ENCODE results near the gene PLAAT3.
A peak's percentile ranks its signal among the peaks of the same experiment; 100 is the strongest.
"Not testable (repeated sequence)": the region's sequence is repeated elsewhere in the genome, so short reads cannot be mapped to it uniquely, and the experiment has no call there.

The PLAAT3 gene

DNA sequence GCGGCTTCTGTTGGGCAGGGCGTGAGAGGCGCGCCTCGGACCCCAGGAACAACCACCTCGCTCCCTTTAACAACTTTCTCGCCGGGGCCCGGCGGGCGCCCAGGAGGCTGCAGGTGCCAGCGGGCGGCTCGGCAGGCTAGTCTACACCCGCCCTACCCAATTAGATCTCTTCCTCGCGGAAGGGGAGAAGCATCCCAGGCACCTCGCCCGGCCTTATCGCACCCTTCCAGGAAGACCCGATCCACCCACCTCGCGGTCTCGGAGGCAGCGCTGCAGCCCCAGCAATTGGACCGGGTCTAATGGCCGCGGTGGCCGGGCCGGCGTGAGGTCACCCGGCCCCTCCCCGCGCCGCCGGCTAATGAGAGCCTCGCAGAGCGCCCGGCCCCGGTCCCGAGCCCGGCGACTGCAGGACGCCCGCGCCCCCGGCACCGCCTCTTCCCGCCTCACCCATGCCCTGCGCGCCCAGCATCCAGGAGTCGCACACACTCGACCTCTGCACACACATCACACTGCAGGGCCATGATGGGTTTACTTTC is at the start of gene PLAAT3:
PLAAT3 (minus strand) TSS at position 298 of the 536 bp plus-strand sequence. CDS start 419 bp downstream, outside the sequence.
- DNase-seq (ENCODE audit: low spot score) = peak; percentile 80

DNA sequence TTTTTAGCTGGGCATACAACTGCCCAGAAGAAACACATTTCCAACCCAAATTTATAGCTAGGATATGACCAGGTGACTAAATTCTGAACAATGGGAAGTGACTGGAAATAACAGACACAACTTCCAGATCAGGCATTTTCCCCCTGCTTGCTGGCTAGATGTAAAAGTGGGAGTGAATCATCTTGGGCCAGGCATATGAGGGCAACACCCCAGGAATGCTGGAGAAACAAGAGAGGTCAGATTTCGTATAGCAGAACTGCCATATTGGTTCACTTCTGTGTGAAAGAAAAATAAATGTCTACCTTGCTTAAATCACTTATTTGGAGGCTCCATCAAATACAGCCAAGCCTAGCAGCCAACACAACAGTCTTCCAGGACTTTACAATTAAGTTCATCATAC is 49.6 kb upstream of the PLAAT3 start:
- DNase-seq (ENCODE audit: low spot score) = no peak

DNA sequence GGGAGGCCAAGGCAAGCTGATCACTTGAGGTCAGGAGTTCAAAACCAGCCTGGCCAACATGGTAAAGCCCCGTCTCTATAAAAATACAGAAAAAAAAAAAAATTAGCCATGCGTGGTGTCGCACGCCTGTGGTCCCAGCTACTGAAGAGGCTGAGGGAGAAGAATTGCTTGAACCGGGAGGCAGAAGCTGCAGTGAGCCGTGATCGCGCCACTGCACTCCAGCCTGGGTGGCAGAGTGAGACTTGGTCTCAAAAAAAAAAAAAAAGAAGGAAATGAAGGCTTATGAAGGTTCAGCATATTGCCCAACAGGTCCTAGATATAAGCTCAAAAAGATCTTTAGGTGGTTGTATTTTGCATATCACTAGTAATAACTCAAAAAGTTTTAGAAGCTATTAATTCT is 46.7 kb upstream of the PLAAT3 start:
- DNase-seq (ENCODE audit: low spot score) = no peak

DNA sequence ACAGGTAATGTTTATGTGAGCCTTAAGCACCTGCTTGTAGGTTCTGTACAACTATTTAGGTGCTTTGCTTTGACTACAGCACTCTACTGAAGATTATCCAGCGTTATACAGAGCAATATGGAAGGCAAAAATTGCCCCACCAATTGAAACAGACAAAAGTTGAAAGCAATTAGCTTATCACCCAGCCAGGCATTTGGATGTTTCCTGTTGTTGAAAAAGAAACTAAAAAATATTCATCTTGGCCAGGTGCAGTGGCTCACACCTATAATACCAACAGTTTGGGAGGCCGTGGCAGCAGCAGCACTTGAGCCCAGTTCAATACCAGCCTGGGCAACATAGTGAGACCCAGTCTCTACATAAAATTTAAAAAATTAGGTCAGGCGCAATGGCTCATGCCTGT is 38.4 kb upstream of the PLAAT3 start:
- DNase-seq (ENCODE audit: low spot score) = no peak

DNA sequence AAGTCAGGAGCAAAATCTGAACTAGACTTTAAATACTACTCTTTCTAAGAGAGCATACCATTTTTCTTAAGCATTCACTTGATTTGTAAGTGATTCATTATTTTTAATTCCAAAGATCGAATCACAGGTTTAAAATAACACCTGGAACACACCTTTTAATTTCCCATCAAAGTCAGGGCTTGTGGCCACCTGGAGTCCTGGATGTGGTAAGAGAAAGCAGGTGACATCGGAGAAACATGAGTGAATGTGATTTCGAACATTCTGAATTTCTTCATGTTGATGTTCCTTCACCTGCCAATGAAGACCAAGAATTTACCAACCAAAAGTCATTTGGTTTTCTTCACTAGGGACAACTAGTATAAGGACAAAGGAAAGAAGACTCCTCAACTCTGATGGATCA is 29.0 kb upstream of the PLAAT3 start:
- no peak for DNase-seq (ENCODE audit: low spot score)

DNA sequence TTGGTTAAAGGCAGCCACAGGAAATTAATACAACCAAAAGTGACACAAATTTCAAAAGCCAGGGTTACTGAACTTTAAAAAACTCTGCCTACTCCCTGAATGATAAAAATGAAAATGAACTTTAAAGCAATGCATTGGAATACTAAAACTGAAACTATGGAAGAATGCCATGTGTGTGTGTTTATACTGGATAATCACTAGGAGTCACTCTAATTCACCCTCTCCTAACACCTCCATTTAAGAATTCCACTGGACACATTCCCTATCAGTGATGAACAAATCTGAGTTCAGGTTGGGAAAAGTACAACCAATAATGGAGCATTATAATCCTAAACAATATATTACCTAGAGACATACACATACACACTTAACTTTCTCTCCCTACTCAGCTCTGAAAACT is 27.5 kb upstream of the PLAAT3 start:
- DNase-seq (ENCODE audit: low spot score) = no peak

DNA sequence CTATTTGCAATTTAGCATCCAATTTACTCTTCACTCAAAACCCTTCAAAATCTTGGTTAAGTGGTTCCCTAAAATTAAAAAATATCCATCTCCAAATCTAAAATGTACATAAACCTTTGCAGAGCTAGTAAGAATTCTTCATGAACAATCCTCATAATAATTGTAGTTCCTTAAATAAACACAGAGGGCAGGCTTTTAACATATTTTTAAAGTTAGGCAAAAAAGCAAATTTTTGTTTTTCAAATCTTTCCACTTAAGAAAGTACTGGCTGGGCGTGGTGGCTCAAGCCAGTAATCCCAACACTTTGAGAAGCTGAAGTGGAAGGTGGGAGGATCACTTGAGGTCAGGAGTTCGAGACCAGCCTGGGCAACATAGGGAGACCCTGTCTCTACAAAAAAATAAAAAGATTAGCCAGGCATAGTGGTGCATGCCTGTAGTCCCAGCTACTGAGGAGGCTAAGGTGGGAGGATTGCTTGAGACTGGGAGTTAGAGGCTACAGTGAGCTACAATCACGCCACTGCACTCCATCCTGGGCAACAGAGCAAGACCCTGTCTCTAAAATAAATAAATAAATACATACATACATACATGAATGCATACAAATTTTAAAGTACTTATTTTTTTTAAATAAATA is 25.1 kb upstream of the PLAAT3 start:
- no peak for DNase-seq (ENCODE audit: low spot score)

DNA sequence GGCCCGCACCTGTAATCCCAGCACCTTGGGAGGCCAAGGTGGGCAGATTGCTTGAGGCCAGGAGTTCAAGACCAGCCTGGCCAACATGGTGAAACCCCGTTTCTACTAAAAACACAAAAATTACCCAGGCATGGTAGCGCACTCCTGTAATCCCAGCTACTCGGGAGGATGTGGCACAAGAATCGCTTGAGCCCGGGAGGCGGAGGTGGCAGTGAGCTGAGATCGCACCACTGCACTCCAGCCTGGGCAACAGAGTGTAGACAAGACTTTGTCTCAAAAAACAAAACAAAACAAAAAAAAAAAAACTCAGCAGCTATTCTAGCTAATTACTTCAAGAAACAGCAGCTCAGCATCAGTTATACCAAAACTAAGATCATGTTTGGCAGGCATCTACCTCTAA is 24.2 kb upstream of the PLAAT3 start:
- DNase-seq (ENCODE audit: low spot score) = not testable (repeated sequence)

DNA sequence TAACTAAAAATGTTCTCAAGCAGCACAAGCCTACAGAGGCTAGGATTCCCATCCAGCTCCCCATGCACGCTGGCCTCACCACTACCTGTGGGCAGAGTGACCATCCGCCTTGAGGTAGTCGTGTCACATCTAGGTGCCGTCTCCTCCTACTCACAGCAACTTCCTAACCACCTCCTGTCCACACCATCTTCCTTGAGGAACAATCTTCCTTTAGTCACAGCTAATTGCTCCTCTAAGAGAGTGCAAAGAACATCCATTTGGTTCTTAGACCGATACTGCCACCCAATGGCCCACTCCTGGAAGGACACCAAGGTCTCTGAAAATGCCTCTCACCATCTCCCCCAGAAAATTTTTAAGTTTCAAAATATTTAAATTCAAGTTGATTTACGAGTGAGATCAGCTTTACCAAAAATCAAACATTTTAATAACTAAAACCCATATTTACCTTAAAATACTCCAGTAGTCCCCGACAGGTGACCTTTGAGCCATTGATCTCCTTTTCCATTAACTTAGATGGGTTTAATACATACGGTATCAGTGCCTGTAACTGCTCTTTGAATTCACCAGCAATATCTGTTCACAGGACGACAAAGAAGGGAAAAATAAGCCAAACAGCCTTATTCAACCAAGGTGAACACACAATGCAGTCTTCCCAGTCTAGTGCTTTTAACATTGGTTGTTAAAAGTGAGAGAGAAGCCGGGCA is 21.7 kb upstream of the PLAAT3 start:
- peak; percentile 36 for DNase-seq (ENCODE audit: low spot score)

DNA sequence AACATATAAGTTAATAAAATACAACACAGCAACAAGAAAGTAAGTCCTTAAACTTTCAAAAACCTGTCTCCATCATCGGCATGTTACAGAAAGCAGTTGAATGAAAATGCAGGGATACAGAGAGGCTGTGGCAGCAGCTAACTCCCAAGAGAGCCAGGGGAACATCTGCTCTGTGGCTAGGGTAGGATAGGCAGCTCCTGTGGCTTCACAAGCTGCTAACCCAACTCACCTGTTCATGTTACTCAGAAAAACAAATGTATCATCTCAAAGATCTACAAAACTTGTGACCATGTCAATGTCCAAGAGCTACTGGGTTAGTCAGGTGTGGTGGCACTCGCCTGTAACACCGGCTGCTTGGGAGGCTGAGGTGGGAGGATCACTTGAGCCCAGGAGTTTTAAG is 15.2 kb upstream of the PLAAT3 start:
- no peak for DNase-seq (ENCODE audit: low spot score)

DNA sequence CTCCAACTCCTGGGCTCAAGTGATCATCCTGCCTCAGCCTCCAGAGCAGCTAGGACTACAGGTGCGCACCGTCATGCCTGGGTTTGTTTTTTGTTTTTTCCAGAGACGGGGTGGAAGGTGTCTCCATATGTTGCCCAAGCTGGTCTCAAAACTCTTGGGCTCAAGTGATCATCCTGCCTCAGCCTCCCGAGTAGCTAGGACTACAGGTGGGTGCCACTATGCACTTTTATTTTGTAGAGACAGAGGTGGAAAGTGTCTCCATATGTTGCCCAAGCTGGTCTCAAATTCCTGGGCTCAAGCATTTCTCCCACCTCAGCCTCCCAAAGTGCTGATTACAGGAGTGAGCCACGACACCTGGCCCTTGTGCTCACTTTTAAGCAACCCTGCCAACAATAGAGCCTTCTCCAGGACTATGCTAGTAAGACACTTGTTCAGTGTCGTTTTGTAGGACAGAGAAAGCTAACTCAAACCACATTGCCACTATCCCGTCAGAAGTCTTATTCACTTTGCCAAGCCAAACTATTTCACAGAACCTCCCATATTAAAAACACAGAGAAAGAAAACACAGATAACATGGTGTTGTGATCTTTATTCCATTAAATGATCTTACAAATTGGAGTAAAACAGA is 9.4 kb upstream of the PLAAT3 start:
- no peak for DNase-seq (ENCODE audit: low spot score)

DNA sequence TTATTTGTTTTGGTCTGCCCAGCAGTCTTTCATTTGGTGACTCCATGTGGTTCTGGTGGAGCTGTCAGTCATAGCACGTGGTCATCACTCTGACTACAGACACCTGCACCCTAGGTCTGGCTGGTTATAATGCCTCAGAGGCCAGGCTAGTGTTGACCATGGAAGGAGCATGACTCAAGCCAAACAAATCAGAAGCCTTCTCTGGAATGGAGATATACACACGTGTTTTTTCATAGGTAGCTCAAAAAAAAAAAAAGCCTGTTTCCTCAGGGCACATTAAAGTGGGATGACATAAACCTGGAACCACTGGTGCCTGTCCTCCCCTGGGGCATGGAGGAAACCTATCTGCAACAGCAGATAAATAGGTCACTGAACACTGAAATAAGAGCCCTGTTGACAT is 8.1 kb upstream of the PLAAT3 start:
- peak; percentile 21 for DNase-seq (ENCODE audit: low spot score)

DNA sequence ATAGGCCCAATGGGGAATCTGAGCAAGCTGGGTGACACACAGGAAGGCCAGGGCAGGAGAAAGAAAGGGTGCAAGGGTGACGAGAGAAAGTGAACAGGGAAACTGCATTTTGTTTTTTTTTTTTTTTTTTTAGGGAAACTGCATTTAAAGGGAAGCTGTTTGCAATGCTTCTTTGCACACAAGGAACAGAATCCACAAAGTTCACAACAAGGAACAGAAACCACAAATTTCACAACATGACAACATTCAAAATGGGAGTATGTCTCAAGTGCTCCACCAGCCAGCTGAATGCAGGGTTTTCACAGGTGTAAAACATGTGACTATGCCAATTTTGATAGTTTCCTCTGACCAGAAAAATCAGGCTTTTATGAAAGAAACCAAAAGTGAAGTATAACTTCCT is 6.8 kb upstream of the PLAAT3 start:
- no peak for DNase-seq (ENCODE audit: low spot score)

DNA sequence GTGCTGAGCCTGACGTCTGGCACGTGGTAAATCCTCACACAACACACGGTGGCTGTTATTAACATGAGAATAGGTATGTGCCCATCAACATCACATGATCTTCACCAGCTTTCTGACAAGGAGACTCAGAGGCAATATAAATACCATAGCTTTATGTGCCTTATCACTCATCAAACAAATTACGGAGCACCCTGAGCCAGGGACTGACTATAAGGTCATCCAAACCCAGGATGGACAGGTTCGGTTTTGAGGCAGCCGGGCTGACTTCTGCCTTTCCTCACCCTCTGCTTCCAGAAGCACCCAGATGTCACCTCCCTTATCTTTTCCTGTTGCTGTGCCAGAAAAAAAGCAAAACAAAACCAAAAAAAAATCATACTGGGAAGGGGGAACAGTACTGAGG is 5.7 kb upstream of the PLAAT3 start:
- no peak for DNase-seq (ENCODE audit: low spot score)

DNA sequence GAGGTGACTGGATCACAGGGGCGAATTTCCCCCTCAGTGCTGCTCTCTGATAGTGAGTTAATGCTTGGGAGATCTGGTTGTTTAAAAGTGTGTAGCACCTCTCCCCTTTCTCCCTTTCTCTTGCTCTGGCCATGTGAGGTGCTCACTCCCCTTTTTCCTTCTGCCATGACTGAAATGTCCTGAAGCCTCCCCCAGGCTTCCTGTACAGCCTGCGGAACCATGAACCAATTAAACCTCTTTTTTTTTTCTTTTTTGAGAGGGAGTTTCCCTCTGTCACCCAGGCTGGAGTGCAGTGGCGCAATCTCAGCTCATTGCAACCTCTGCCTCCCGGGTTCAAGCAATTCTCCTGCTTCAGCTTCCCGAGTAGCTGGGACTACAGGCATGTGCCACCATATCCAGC is 3.5 kb upstream of the PLAAT3 start:
- DNase-seq (ENCODE audit: low spot score) = not testable (repeated sequence)

DNA sequence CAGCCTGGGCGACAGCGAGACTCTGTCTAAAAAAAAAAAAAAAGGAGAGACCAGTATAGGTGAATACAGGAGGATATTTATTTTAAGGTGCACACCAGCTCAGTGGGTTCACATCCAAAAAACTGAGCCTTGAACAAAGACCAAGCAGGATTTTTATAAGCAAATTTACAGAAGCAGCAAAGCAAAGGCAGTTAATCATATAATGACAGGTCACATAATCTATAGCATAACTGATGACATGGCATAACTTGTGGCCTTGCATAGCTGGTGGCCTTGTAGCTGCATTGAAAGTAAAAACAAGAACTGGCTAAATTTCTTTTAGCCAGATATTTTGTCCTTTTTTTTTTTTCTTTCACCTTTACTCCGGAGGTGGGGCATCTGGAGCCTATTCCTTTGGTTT is 2.7 kb upstream of the PLAAT3 start:
- no peak for DNase-seq (ENCODE audit: low spot score)

DNA sequence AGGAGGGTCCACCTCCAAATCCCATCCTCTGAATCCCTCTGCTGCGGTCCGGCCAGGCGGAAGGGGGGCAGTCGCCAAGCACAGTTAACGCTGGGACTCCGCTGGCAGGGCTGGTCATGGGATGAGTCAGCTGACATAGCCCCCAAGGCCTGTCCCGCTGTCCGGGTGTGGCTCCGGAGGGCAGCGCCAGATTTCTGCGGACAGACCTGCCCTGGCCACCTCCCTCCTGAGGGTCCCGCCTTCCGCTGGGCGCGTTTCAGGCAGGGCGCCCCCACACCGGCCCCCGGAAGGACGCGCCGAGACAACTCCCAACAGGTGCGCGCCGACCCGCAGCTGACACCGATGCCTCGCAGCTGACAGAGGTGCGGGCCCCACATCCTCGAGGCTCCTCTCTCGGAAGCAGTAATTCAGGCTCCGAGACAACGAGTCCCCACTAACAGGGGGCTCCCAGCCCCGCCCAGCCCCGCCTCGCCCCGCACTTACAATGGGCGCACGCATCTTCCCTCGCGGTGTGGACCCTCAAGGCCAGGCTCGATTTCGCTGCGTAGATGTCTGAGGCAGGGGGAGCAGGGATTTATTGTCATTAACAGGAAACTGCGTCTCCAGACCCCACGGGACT is 607 bp downstream of the PLAAT3 start:
- DNase-seq (ENCODE audit: low spot score) = peak; percentile 43

DNA sequence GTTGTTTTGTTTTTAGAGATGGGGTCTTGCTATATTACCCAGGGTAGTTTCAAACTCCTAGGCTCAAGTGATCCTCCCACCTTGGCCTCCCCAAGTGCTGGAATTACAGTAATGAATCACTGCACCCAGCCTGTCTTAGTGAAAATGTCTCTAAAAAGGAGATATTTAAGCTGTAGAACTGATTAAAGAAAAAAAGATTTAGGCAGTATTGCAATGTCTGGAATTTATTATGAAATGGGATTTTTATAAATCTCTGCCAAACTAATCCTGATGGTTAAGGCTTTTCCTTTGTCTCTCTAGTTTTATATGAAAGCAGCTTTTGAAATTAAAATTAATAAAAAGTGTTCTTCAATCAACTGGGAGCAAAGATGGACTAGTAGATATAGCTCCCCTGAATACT is 2.1 kb downstream of the PLAAT3 start:
- no peak for DNase-seq (ENCODE audit: low spot score)

DNA sequence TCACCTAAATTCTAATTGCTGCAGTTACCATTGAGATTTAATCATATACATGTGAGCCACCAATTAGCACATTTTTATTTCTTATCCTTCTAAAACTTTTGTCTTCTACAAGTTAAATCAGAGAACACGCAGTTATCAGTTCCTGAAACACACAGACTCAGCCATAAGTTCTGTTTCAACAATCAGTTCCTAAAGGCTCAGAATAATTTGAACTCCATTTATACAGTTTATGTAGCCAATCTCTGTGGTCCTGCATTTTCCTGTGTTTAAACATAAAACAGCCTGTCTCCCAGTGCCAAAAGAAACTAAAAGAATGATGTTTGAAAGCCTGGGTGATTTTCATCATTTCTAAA is 2.9 kb downstream of the PLAAT3 start:
- no peak for DNase-seq (ENCODE audit: low spot score)

DNA sequence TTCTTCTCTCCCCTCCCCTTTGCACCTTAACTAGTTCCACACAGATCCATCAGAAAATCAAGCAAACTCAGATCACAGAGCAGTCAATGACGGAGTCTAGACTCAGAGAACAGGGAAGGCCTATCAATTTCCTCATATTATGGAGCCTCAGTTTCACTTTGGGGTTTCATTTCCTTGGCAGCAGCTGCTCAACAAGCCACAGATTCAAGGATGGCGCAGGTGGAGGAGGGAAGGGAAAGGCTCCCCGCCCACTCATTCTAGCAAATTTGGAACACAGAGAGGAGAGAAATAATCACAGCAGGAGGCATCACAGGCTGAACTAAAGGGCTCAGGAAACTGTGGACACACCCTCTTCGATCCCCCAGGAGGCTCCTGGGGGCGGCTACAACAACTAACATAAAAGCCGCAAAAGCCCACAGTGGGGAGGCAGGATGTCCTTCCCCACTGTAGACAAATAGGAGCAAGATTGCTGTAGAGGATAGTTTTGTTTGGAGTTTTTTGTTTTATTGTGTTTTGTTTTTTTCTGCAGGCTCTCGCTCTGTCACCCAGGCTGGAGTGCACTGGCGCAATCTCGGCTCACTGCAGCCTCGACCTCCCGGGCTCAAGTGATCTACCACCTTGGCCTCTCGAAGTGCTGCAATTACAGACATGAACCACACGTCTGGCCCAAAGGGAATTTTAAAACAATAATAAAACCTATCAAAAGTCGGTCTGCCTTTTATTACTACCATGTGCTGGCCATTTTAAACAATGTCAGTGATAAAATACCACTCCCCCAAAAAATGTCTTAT is 3.4 kb downstream of the PLAAT3 start:
- peak; percentile 18 for DNase-seq (ENCODE audit: low spot score)

DNA sequence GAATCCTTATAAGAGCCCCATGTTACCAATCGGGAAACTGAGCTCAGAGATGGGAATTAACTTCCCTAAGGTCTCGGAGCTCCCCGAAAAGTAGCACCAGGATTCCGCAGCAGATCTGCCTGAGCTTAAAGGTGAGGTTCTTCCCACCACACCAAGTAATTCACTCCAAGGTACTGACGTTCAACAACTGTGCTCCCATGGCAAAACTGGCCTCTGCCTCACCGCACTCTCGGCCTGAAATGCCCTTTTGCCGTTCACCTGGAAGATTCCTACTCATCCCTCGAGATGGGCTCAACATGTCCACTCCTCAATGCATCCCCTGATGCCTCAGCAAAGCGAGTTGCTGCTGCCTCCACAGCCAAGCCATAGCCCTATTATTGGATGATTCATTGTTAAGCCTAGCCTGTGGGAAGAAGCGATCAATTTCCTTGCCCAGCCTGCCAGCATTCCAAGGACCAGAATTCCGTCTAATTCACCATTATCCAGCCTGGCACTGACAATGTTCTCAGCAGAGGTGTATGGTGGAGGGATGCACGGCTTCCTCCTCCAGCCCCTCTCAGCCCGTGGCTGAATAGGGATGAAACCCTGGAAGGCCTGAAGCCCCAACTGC is 4.2 kb downstream of the PLAAT3 start:
- no peak for DNase-seq (ENCODE audit: low spot score)

DNA sequence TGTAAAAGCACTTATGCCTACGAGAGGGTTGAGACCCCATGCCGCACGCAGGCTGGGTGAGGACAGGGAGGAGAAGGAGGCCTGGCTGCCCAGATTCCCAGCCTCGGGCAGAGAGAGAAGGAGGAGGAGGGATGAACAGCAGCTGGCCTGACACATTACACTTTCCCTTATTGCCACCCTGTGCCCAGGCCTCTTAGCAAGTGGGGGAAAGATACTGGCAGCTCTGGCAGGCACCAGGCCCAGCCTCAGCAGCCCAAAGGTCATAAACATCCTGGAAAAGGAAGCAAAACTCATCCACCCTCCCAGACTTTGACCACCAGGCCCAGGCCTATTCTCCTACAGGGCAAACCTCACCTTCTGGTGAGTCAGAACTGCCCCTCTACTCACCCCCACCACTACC is 4.7 kb downstream of the PLAAT3 start:
- DNase-seq (ENCODE audit: low spot score) = peak; percentile 17

All from SW480 (cell line).